ENCODE measurements around the gene PCSK6.
"Not testable (repeated sequence)": the region's sequence is repeated elsewhere in the genome, so short reads cannot be mapped to it uniquely, and the experiment has no call there.

The PCSK6 gene

DNA sequence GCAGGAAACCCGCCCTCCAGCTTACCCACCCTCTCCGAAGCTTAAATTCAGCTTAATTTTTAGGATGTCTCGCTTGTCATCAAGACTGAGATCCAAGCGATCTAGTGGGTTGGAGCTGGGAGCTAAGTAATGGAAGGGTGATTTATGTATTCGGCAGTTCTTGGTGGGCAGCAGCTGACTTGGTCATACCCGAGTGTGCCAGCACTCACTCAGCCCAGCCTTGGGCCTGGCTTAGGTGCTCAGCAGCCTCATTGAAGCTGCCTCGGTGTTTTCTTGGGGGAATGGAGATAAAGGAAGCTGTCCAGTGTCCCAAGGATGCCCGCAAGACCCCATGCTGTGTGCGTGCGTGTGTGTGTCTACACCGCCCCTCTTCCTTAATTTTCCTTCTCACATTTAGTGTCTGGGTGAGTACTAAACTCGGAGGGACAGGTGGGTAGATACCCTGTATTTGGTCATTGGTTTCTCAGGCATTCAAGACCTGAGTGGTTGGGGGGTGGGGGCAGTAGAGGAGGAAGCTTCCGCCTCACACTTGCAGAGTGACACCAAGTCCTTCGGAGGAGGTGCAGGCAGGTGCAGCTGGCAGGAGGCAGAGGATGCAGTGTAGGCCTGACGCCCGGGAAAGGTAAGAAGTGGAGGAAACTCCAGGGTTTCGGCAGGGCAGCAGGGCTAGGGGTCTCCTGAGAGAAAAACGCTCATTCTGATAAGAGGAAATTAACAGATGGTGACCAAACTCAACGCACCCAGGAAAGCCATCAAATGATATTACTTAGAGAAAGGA is 92.8 kb downstream of the PCSK6 start:
- DNase-seq = no peak

DNA sequence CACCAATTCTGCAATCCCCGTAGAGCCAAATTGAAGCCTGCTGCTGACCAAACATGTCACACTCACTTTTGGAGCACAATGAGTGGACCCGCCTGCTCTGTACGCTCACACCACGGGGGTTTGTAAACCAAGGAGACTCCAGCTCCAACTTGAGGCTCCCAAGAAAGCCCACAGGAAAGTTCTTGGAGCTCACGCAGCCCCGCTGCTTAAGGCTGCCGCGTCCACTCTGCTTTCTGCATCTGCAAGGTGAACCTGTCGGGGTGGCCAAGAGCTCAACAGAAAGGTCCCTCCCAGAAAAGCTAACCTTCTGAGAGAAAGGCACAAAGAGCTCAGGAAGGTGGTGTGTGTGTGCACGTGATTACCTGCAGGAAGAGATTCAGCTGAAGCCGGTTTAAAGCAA is 94.9 kb downstream of the PCSK6 start:
- no peak for DNase-seq

GRCh38 chr15:101394056-101394630 is 95.4 kb downstream of the PCSK6 start:
- no peak for DNase-seq

DNA sequence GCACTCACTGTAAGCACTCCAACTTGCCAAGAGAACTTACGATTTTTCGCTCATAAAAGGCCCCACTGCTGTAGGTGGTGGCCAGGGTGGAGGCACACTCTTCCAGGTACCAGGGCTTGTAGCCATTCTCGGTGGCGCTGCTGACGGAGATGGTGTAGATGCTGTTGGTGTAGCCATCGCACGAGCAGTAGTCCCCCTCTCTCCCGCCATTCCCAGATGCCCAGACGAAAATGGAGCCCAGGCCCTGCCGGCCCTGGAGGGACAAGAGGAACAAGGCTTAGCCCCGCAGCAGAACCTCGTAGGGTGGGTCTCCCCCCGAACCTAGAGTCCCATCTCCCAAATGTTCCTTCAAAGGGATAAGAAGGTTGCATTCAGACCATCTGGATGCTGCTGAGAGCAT is 96.3 kb downstream of the PCSK6 start:
- DNase-seq = no peak

DNA sequence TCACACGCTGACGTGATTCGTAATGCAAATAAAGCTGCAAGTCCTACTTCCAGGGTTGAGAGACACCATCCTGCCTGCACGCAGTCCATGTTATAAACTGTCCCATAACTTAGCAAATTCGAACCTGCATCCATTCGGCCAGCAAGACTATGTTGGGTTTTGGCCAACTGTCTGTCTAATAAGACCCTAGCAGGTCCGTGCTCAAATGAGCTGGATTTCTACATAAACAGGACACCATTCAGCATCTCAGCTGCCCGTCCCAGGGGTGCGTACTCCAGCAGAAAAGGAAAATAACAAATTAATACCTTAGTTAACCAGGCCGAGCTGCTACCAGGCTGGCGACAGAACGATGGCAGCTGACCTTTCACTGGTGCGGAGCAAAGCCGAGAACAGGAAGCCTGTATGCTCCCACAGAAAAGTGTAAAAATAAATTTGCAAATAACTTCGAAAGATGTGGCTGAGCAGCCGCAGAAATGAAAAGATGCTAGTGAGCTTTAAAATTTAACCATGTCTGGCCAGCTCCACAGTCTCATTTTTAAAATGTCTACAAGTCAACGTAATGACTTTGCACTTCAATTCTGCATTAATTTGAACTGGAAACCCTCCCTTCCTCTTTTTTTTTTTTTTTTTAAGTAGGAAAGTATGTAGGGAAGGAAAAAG is 97.4 kb downstream of the PCSK6 start:
- DNase-seq = no peak

DNA sequence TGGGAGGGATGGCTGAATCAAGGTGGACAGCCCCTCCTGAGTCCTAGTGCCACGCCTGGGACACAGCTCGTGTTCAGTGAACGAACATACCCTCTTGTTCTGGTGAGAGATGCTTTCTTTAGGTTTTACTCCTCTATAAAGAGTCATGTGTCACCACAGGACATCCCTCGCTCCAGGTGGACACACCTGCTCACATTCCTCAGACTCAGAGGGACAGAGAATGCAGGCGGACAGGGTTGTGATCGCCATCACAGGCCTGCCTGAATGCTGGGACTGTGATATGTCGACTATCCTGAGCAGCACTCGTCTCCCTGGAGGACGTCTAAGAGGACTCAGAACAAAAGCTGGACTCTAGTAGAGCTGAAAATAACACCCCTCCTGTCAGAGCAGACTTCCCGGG is 98.1 kb downstream of the PCSK6 start:
- DNase-seq = no peak

- no peak for DNase-seq
Measured at GRCh38 chr15:101390462-101390861, 99.0 kb downstream of the PCSK6 start.

- no peak for DNase-seq
Measured at GRCh38 chr15:101390060-101390459, 99.4 kb downstream of the PCSK6 start.

DNA sequence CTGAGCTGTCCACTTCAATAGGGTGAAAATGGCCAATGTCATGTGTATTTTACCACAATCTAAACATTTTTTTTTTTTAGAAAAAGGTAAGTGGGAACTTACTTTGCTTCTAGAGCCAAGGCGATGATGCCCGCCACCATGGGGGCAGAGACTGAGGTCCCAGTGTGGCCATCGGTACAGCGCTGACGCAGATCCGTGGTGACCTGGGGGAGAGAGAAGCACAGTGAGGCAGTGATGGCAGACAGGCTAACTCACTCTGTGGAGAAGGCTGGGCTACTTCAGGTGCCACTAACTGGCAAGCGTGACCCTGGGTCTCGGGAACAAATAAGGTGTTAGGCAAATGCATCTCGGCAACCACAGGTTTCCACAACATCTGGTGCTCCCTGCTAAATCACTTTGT is 100.1 kb downstream of the PCSK6 start:
- DNase-seq = no peak

GRCh38 chr15:101388046-101388445 is 101.5 kb downstream of the PCSK6 start:
- no peak for DNase-seq

GRCh38 chr15:101387574-101387973 is 101.9 kb downstream of the PCSK6 start:
- no peak for DNase-seq

DNA sequence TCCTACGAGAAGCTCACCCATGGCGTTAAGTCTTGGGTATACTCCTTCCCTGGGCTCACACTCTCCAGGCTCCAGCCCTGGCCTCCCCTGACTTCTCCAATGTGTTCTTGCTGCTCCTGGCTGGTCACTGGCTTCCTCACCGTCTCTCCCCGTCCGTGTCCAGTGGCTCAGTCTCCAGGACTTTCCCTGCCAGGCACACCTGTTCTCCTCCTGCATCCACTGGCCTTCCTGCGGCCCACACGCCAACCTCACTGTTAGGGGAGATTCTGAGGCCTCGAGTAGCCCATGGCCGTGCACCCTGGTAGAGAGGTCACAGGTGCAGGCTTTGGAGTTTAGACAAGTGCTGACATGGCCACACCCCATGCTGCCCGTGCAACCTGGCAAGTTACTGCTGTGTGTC is 102.5 kb downstream of the PCSK6 start:
- no peak for DNase-seq

DNA sequence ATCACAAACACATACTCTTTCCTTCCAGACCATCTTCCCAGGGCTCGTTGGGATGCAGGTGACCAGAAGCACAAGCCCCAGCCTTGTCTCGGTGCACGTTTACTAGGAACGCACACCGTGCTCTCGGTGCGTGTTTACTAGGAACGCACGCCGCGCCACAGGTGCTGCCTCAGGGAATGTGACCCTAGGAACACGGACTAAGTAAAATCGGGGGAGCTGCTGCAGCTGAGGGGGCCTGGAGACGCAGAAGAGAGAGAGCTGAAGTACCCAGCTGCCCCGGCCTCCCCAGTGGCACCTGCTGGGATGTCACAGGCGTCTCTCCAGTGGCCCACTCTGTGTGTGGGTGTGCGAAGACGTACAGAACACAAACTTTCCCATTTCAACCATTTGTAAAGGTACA is 103.5 kb downstream of the PCSK6 start:
- no peak for DNase-seq

DNA sequence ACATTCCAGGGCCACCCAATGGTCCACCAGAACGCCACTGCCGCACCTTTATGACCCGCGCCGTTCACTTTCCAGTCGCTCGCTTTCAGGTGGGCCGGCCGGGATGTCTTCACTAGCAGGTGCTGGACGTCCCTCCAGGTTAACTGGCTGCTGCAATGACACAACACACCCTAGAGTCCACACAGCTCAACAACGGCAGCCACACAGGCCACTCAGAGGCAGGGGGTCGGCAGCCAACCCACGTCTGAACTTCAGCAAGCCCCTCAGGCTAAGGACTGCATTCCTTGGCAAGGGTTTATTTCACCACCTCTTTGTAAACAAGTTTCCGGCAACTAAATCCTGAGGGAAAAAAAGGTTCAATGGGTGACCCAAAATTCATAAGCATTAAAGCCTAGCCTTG is 105.2 kb downstream of the PCSK6 start:
- DNase-seq = no peak

DNA sequence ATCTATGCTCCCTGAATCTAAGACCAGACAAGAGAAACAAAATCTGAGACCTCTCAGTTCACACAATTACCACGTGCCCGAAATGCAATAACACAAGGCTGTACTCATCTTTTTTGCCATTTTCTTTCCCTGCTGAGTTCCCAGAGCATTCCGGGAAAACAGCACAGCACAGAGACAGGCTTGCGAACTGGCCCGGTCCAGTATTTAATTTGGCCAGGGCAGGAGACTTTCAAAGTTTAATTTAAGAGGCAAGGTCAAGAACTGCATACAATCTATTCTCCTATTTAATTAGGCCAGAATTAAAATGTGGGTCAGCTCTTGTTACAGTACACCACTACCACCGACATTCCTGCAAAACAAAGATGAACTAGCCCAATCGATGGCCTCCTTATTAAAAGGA is 107.0 kb downstream of the PCSK6 start:
- DNase-seq = no peak

DNA sequence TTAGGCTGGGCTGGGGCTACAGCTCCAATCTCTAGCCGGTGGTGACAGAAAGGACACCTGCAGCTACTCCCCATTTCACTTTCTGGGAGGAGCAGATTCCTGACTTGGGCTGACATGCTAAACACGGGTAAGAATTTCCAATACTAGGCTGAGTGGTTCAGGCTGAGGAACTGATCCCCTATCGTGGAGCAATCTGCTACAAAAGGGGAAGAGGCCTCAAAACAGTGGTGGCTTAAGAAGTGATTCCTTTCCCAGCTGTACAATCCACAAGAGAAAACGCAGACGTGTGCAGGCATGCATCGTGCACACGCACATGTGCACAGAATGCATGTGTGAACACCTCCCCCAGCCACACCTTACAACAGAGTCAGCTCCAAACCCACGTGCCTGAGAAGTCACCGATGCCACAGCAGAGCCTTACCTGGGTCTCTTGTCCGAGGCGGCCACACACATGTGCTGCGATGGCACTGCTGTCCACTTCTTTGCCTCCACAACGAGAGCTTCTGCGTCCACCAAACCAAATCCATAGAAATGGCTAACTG is 107.8 kb downstream of the PCSK6 start:
- no peak for DNase-seq

GRCh38 chr15:101380146-101380545 is 109.4 kb downstream of the PCSK6 start:
- DNase-seq = no peak

GRCh38 chr15:101379647-101380046 is 109.9 kb downstream of the PCSK6 start:
- DNase-seq = no peak

DNA sequence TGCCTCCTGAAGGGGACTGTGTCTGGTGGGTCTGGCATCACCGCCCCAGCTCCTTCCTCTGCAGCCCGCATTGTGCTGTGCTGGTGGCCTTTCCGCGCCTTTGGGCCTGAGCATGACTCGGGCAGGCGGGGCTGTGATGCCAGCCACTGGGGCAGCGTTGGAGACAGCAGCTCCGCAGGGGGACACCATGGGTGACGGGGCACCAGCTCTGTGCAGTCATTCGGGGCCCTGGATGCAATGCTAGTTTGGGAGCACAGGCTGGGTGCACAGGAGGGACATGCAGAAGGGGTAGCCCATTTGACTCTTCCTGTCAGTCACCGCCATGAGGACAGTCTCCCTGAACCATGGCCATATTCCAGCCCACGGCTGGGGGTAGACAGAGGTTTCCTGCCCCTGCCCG is 110.6 kb downstream of the PCSK6 start:
- no peak for DNase-seq

GRCh38 chr15:101378171-101378755 is 111.2 kb downstream of the PCSK6 start:
- DNase-seq = no peak

- DNase-seq = no peak
Measured at GRCh38 chr15:101376615-101377395, 112.7 kb downstream of the PCSK6 start.

GRCh38 chr15:101375006-101375405 is 114.5 kb downstream of the PCSK6 start:
- not testable (repeated sequence) for DNase-seq

GRCh38 chr15:101374326-101374725 is 115.2 kb downstream of the PCSK6 start:
- DNase-seq = no peak

All from NCI-H1930 (cell line).